Caco-2 (cell line): ENCODE measurements around the gene NTN1. TPM values are rescaled to one million over a fixed set of nuclear protein-coding genes. Genes with fewer than 3 reads are reported as not detected.

ENCODE experiments used
- BruUV-seq: library from RNA; stranded (reverse); fragments of 400-500 nt; replicated peaks from 2 replicates; lab custom pipeline; 2021; lab: Mats Ljungman, UMichigan
- CTCF ChIA-PET: fragments of 300-600 bp; sonication (Branson Sonifier 250); formaldehyde crosslinking; loops from one replicate; lab custom pipeline; 2022; ENCODE audit warnings: antibody characterized with exemption; lab: Charles Lee
- POLR2A ChIA-PET: fragments of 300-600 bp; sonication (Branson Sonifier 250); formaldehyde crosslinking; loops from one replicate; lab custom pipeline; 2022; ENCODE audit warnings: antibody characterized with exemption; lab: Charles Lee
- DNase-seq, 2 experiments: peaks; one replicate each; pipeline versions ENCODE4 v3.0.0 to v3.0.0-alpha.2; 2020 to 2022
- H3K27me3 ChIP-seq: replicated peaks from 2 replicates; pipeline ENCODE4 v1.6.0; 2011; ENCODE audit warnings: low read length; ENCODE audit not compliant: control insufficient read depth, insufficient read depth
- H3K36me3 ChIP-seq: 2 replicates; pipeline ENCODE4 v1.5.1; 2011; ENCODE audit warnings: low read length; ENCODE audit not compliant: control insufficient read depth, insufficient read depth
- H3K4me1 ChIP-seq: fragments of 250-450 bp; sonication (Bioruptor Pico); 2 replicates; pipeline ENCODE4 v1.5.1; 2020; ENCODE audit warnings: mild to moderate bottlenecking
- H3K4me3 ChIP-seq: 2 replicates; pipeline ENCODE4 v1.5.1; 2011; ENCODE audit warnings: low read depth, mild to moderate bottlenecking, control low read depth, low read length
- H3K9me3 ChIP-seq: fragments of 250-450 bp; sonication (Bioruptor Pico); 2 replicates; pipeline ENCODE4 v1.5.1; 2020; ENCODE audit warnings: mild to moderate bottlenecking, moderate library complexity
- H3K27ac Mint-ChIP-seq: one replicate; pipeline ENCODE4 v1.8.0; 2022; ENCODE audit warnings: mixed read lengths; ENCODE audit not compliant: unreplicated experiment
- H3K27me3 Mint-ChIP-seq: one replicate; pipeline ENCODE4 v1.8.0; 2022; ENCODE audit warnings: mixed read lengths; ENCODE audit not compliant: insufficient read depth, unreplicated experiment
- H3K36me3 Mint-ChIP-seq: one replicate; pipeline ENCODE4 v1.8.0; 2022; ENCODE audit warnings: mild to moderate bottlenecking, mixed read lengths; ENCODE audit not compliant: insufficient read depth, unreplicated experiment
- H3K4me1 Mint-ChIP-seq: one replicate; pipeline ENCODE4 v1.8.0; 2022; ENCODE audit warnings: low read depth, mixed read lengths; ENCODE audit not compliant: unreplicated experiment
- H3K4me3 Mint-ChIP-seq: one replicate; pipeline ENCODE4 v1.8.0; 2022; ENCODE audit warnings: mild to moderate bottlenecking, moderate library complexity, mixed read lengths; ENCODE audit not compliant: unreplicated experiment
- H3K9me3 Mint-ChIP-seq: one replicate; pipeline ENCODE4 v1.8.0; 2022; ENCODE audit warnings: mixed read lengths; ENCODE audit not compliant: unreplicated experiment
- CTCF ChIP-seq, 2 experiments: fragments of 200-600 bp in 1 of 2; IDR thresholded peaks; 1 replicate in 1 of 2; 2 replicates in 1 of 2; pipeline versions ENCODE4 v1.5.1 to v1.8.0; 2011 to 2022; ENCODE audit warnings: antibody characterized with exemption in 1 of 2, control low read depth in 1 of 2, inconsistent platforms in 1 of 2, low read depth in 1 of 2, low read length in 1 of 2, mild to moderate bottlenecking in 1 of 2, moderate library complexity in 1 of 2; ENCODE audit not compliant: insufficient read depth in 1 of 2, severe bottlenecking in 1 of 2, unreplicated experiment in 1 of 2
- intact Hi-C: fragments of 100-400 bp; cut with micrococcal nuclease; formaldehyde crosslinking; loops from one replicate; pipeline ENCODE4 v1.10.0; 2022; ENCODE audit not compliant: unreplicated experiment
- total RNA-seq: library from RNA; stranded (reverse); gene quantifications from 2 replicates; pipeline ENCODE4 v1.2.3, GENCODE V29; 2022

Gene NTN1
- total RNA-seq, 1 experiment from 2014 or later, result 0.88 TPM

GRCh38 chr17:9009096-9009495, 12.2 kb upstream of the NTN1 start:
- BruUV-seq, result no TSS peak
- no peaks in the 10 kb centered on the region for H3K36me3 Mint-ChIP-seq
- DNase-seq, result no peak
- peaks cover 3% of the 10 kb centered on the region for H3K27me3 Mint-ChIP-seq
- no peaks in the 10 kb centered on the region for H3K9me3 ChIP-seq
- no peak overlapping the region for H3K4me3 Mint-ChIP-seq
- no peak overlapping the region for H3K4me3 ChIP-seq
- intact Hi-C loops, result no loop called here
- H3K27me3 ChIP-seq, result no peaks in the 10 kb centered on the region
- CTCF ChIA-PET, result no interaction called here
- no peaks in the 10 kb centered on the region for H3K36me3 ChIP-seq
- H3K4me1 Mint-ChIP-seq, result no peaks in the 10 kb centered on the region
- no peak for TF ChIP-seq CTCF (IDR thresholded peaks at IDR 0.05; ENCODE audit: insufficient read depth in 1 of 2, low read depth in 1 of 2, low read length in 1 of 2, severe bottlenecking in 1 of 2, unreplicated experiment in 1 of 2)
- POLR2A ChIA-PET, result no interaction called here
- no peaks in the 10 kb centered on the region for H3K4me1 ChIP-seq
- H3K9me3 Mint-ChIP-seq, result peaks cover 11% of the 10 kb centered on the region
- H3K27ac Mint-ChIP-seq, result no peak overlapping the region

- ChIA-PET CTCF (no interaction called here), POLR2A (no interaction called here)
- Mint-ChIP-seq H3K9me3 (peaks cover 11% of the 10 kb centered on the region), H3K36me3 (no peaks in the 10 kb centered on the region), H3K27me3 (peaks cover 3% of the 10 kb centered on the region), H3K4me3 (no peak overlapping the region), H3K27ac (no peak overlapping the region), H3K4me1 (no peaks in the 10 kb centered on the region)
- no peak for TF ChIP-seq CTCF (IDR thresholded peaks at IDR 0.05; ENCODE audit: insufficient read depth in 1 of 2, low read depth in 1 of 2, low read length in 1 of 2, severe bottlenecking in 1 of 2, unreplicated experiment in 1 of 2)
- Histone ChIP-seq H3K4me1 (no peaks in the 10 kb centered on the region), H3K36me3 (no peaks in the 10 kb centered on the region), H3K9me3 (no peaks in the 10 kb centered on the region), H3K4me3 (no peak overlapping the region), H3K27me3 (no peaks in the 10 kb centered on the region)
- intact Hi-C loops, result no loop called here
- BruUV-seq, result no TSS peak
- DNase-seq, result no peak
These were observed 11.6 kb upstream of the NTN1 start for GRCh38 chr17:9009737-9010136.

DNA sequence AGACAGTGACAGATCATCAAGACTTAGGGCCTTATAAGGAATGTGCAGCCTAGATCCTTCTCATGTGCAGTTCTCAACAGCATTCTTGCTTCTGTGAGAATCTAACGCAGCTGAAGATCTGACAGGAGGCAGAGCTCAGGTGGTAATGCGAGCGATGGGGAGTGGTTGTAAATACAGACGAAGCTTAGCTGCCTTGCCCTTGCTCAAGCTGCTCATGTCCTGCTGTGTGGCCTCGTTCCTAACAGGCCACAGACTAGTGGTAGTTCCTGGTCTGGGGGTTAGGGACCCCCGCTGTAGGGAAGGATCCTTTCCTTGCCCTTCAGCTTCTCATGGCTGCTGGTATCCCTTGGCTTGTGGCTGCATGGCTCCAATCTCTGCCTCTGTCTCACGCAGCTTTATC, 10.3 kb upstream of the NTN1 start:
- intact Hi-C loops, result no loop called here
- Histone ChIP-seq H3K36me3 (no peaks in the 10 kb centered on the region), H3K4me3 (no peak overlapping the region), H3K4me1 (no peaks in the 10 kb centered on the region), H3K27me3 (no peaks in the 10 kb centered on the region), H3K9me3 (no peaks in the 10 kb centered on the region)
- TF ChIP-seq CTCF (IDR thresholded peaks at IDR 0.05; ENCODE audit: insufficient read depth in 1 of 2, low read depth in 1 of 2, low read length in 1 of 2, severe bottlenecking in 1 of 2, unreplicated experiment in 1 of 2), result no peak
- no peak overlapping the region for H3K4me3 Mint-ChIP-seq
- peaks cover 11% of the 10 kb centered on the region for H3K9me3 Mint-ChIP-seq
- BruUV-seq, result no TSS peak
- ChIA-PET CTCF (no interaction called here), POLR2A (no interaction called here)
- peaks cover 7% of the 10 kb centered on the region for H3K27me3 Mint-ChIP-seq
- H3K27ac Mint-ChIP-seq, result no peak overlapping the region
- no peaks in the 10 kb centered on the region for H3K4me1 Mint-ChIP-seq
- DNase-seq, result no peak
- no peaks in the 10 kb centered on the region for H3K36me3 Mint-ChIP-seq
